Heart right ventricle (tissue), 16 donors: ENCODE results near the gene C5orf24. TPM values are rescaled to one million over a fixed set of nuclear protein-coding genes. Genes with fewer than 3 reads are reported as not detected.
"Not testable (repeated sequence)": the region's sequence is repeated elsewhere in the genome, so short reads cannot be mapped to it uniquely, and the experiment has no call there.

Experiments used
- ATAC-seq, 8 donors: fragments of 200-7000 bp; cut with Tn5 transposase; one replicate each; pipeline ENCODE4 v1.9.1; 2020; ENCODE audit warnings: mild to moderate bottlenecking in 8 of 8, moderate library complexity in 8 of 8, moderate number of reproducible peaks in 1 of 8
- DNase-seq, 2 donors: peaks; one replicate each; pipeline ENCODE4 v3.0.0-alpha.2; 2020
- H3K27ac ChIP-seq, 10 donors: fragments of 200-600 bp; sonication (generic) in 2 of 10; one replicate each; pipeline versions ENCODE4 v1.5.0 to v1.8.0; 2020 to 2022; ENCODE audit warnings: mild to moderate bottlenecking in 3 of 10
- H3K27me3 ChIP-seq, 7 donors: fragments of 200-600 bp; one replicate each; pipeline ENCODE4 v1.8.0; 2021 to 2022; ENCODE audit warnings: mild to moderate bottlenecking in 2 of 7
- H3K36me3 ChIP-seq, 9 donors: fragments of 200-600 bp; sonication (generic) in 1 of 9; one replicate each; pipeline versions ENCODE4 v1.5.0 to v1.8.0; 2020 to 2022; ENCODE audit warnings: mild to moderate bottlenecking in 2 of 9
- H3K4me1 ChIP-seq, 9 donors: fragments of 200-600 bp; sonication (generic) in 1 of 9; one replicate each; pipeline versions ENCODE4 v1.5.0 to v1.8.0; 2020 to 2022; ENCODE audit warnings: mild to moderate bottlenecking in 4 of 9
- H3K4me3 ChIP-seq, 10 donors: fragments of 200-600 bp; sonication (generic) in 2 of 10; one replicate each; pipeline versions ENCODE4 v1.5.0 to v1.8.0; 2020 to 2022; ENCODE audit warnings: mild to moderate bottlenecking in 7 of 10, moderate library complexity in 2 of 10
- H3K9me3 ChIP-seq, 11 donors: fragments of 200-600 bp in 10 of 11; sonication (generic) in 2 of 11; one replicate each; pipeline versions ENCODE4 v1.5.0 to v1.8.0; 2013 to 2022; ENCODE audit warnings: mild to moderate bottlenecking in 2 of 11, control low read depth in 1 of 11, moderate library complexity in 1 of 11
- CTCF ChIP-seq, 9 donors: fragments of 200-600 bp; sonication (generic) in 2 of 9; IDR thresholded peaks; one replicate each; pipeline versions ENCODE4 v1.5.0 to v1.8.0; 2021 to 2022; ENCODE audit warnings: antibody characterized with exemption in 9 of 9, mild to moderate bottlenecking in 5 of 9, moderate library complexity in 1 of 9
- WGBS, 2 donors: extraction: QIAGEN DNeasy Blood & Tissue Kit; methylation state at CpG; one replicate each; pipeline ENCODE4 v1.1.7; 2013; ENCODE audit warnings: inconsistent platforms in 1 of 2; 5-methylcytosine and 5-hydroxymethylcytosine counted together
- intact Hi-C, 10 donors: fragments of 100-400 bp; cut with DNase I; formaldehyde crosslinking; loops; one replicate each; pipeline versions ENCODE4 v1.11.1 to v1.14.2; 2022
- polyA plus RNA-seq, 2 donors: library from polyadenylated mRNA; stranded (reverse); fragments of 200-250 nt; gene quantifications; one replicate each; pipeline ENCODE4 v1.2.3, GENCODE V29; 2013
- total RNA-seq, 10 donors: library from RNA; stranded (reverse); fragmentation: NEBNext Ultra II Directional in 3 of 10; extraction: Animal tissue kit (Norgen Biotek cat#: 25700) in 3 of 10; gene quantifications; one replicate each; pipeline versions ENCODE4 v1.2.1 to v1.2.4, GENCODE V29; 2021 to 2023
- donor health status: Arrhythmogenic right ventricular cardiomyopathy.
- donor health status: ischemic (EF 13 %, LVEDD 7.1; RV severe dilation, severe dysfunction).
- donor health status: healthy with polysubstance abuse.
- donor health status: DM: no; HTN: yes; CAD: no.
- donor health status: DM: no; HTN: no; CAD: no.
- donor health status: ischemic (EF 25% LVEDD 6.9; RV normal size, moderate dysfunction).
- donor health status: ischemic (EF 25% LVEDD 5.7; RV mildly dilated, moderate dysfunction).
- donor health status: healthy.
- donor health status: DM: yes; HTN: yes; CAD: no.
- donor health status: Ischemic cardiomyopathy.
- donor health status: ischemic (EF 35%, LVEDD 5.7; RV mildly dilated, moderate dysfunction).
- donor health status: nonischemic (EF 11% LVEDD 7.7; RV severe dilation, severe dysfunction).
- donor health status: DM: yes; HTN: yes; CAD: no.
- donor health status: PGD.
- donor health status: ischemic (EF 29% LVEDD 5.4; RV normal size, mild dysfunction).
- donor health status: nonischemic (EF 23%, LVEDD 6.1; RV moderate dilation, normal function).

C5orf24 gene
- total and polyA plus RNA-seq, 12 donors, result 12.0 to 31.2 (median 23.3) TPM

GRCh38 chr5:134845335-134845851 is 375 bp upstream of the C5orf24 start:
- Histone ChIP-seq H3K27me3 (no peaks in the 10 kb centered on the region), H3K27ac (peak overlapping the region; percentile 4 to 99 (median 96)), H3K4me3 (peak overlapping the region in 9 of 10 donors; percentile 63 to 98 (median 77)), H3K9me3 (no peaks in the 10 kb centered on the region), H3K36me3 (peaks cover 0 to 42% (median 0%) of the 10 kb centered on the region in 9 donors), H3K4me1 (peaks cover 14 to 46% (median 33%) of the 10 kb centered on the region in 9 donors)
- WGBS, 2 donors, result 8 to 9% methylated on average over 12 of the region's 12 CpGs
- peak in 1 of 2 donors; percentile 16 for DNase-seq
- ATAC-seq, result peak; percentile 1 to 53 (median 10)
- intact Hi-C loops, result loop anchor here in 4 of 10 donors (2.0 to 10.0 kb wide), 4 partner anchors 57 to 107 kb away; partner anchors contain the start of genes PCBD2 (in 2 of the 4), CAMLG (in 1 of the 4) and DDX46 (in 1 of the 4)
- TF ChIP-seq CTCF (IDR thresholded peaks at IDR 0.05), result no peak

GRCh38 chr5:134846641-134846960 is 833 bp downstream of the C5orf24 start:
- TF ChIP-seq CTCF (IDR thresholded peaks at IDR 0.05), result no peak
- no peaks in the 10 kb centered on the region for H3K27me3 ChIP-seq
- peak in 2 of 8 donors; percentile 10 to 13 for ATAC-seq
- intact Hi-C loops, result loop anchor here in 7 of 10 donors (1.0 to 10.0 kb wide), 6 partner anchors 28 to 89 kb away; partner anchors contain the start of genes PCBD2 (in 5 of the 7), TXNDC15 (in 2 of the 7) and DDX46 (in 1 of the 7)
- WGBS, 2 donors, result 1% methylated on average over 11 of the region's 11 CpGs
- peaks cover 14 to 56% (median 42%) of the 10 kb centered on the region in 9 donors for H3K4me1 ChIP-seq
- H3K36me3 ChIP-seq, result peaks cover 0 to 39% (median 0%) of the 10 kb centered on the region in 9 donors
- H3K27ac ChIP-seq, result peak overlapping the region; percentile 89 to 99 (median 96)
- no peaks in the 10 kb centered on the region for H3K9me3 ChIP-seq
- no peak for DNase-seq
- H3K4me3 ChIP-seq, result peak overlapping the region; percentile 61 to 98 (median 77)

GRCh38 chr5:134849434-134849933 is 3.7 kb downstream of the C5orf24 start:
- 90 to 92% methylated on average over 7 of the region's 7 CpGs for WGBS, 2 donors
- peaks cover 0 to 60% (median 6%) of the 10 kb centered on the region in 9 donors for H3K36me3 ChIP-seq
- not testable (repeated sequence) for H3K9me3 ChIP-seq, DNase-seq, H3K27me3 ChIP-seq, H3K4me3 ChIP-seq, H3K27ac ChIP-seq, ATAC-seq
- intact Hi-C loops, result loop anchor here in 4 of 10 donors (5.0 to 10.0 kb wide), 3 partner anchors 53 to 92 kb away; partner anchors contain the start of genes PCBD2 (in 2 of the 4) and DDX46 (in 1 of the 4)
- peaks cover 14 to 71% (median 47%) of the 10 kb centered on the region in 9 donors for H3K4me1 ChIP-seq

- intact Hi-C loops, result no loop called here
- 53 to 59% methylated on average over 1 of the region's 1 CpG for WGBS, 2 donors
- no peak overlapping the region for H3K27ac ChIP-seq
- no peaks in the 10 kb centered on the region for H3K9me3 ChIP-seq
- peaks cover 14 to 71% (median 37%) of the 10 kb centered on the region in 9 donors for H3K4me1 ChIP-seq
- H3K36me3 ChIP-seq, result peaks cover 0 to 79% (median 23%) of the 10 kb centered on the region in 9 donors
- DNase-seq (no peak), ATAC-seq (peak in 1 of 8 donors; percentile 38)
- H3K4me3 ChIP-seq, result no peak overlapping the region
- peak in 6 of 9 donors; percentile 33 to 51 (median 43) for TF ChIP-seq CTCF (IDR thresholded peaks at IDR 0.05)
- H3K27me3 ChIP-seq, result no peaks in the 10 kb centered on the region
Measured at GRCh38 chr5:134851307-134851923, 5.6 kb downstream of the C5orf24 start.

GRCh38 chr5:134856465-134856864 is 10.7 kb downstream of the C5orf24 start:
- H3K27me3 ChIP-seq, intact Hi-C loops: not testable (repeated sequence)
- H3K36me3 ChIP-seq, result peaks cover 0 to 98% (median 42%) of the 10 kb centered on the region in 9 donors

More at GRCh38 chr5:134856465-134856864, 10.7 kb downstream of the C5orf24 start:
- peaks cover 0 to 33% (median 5%) of the 10 kb centered on the region in 9 donors for H3K4me1 ChIP-seq
- not testable (repeated sequence) for DNase-seq, H3K27ac ChIP-seq, ATAC-seq, H3K9me3 ChIP-seq, H3K4me3 ChIP-seq
- 92 to 93% methylated on average over 7 of the region's 7 CpGs for WGBS, 2 donors
